ENCODE data around the gene PTPRM.

PTPRM gene

GRCh38 chr18:8063733-8064132 is 496.6 kb downstream of the PTPRM start:
- DNase-seq (ENCODE audit: low read depth), result peak; percentile 30
- H3K4me3 ChIP-seq (ENCODE audit: low read depth, low read length), result no peak overlapping the region
- TF ChIP-seq CTCF (conservative IDR thresholded peaks at IDR 0.05; ENCODE audit: low read depth, low read length), result peak; percentile 25

- no peak for TF ChIP-seq CTCF (conservative IDR thresholded peaks at IDR 0.05; ENCODE audit: low read depth, low read length)
- H3K4me3 ChIP-seq (ENCODE audit: low read depth, low read length), result no peak overlapping the region
- no peak for DNase-seq (ENCODE audit: low read depth)
Measured at GRCh38 chr18:8065284-8065683, 498.2 kb downstream of the PTPRM start.

- no peak overlapping the region for H3K4me3 ChIP-seq (ENCODE audit: low read depth, low read length)
- TF ChIP-seq CTCF (conservative IDR thresholded peaks at IDR 0.05; ENCODE audit: low read depth, low read length), result no peak
- DNase-seq (ENCODE audit: low read depth), result no peak
Measured at GRCh38 chr18:8065773-8066172, 498.7 kb downstream of the PTPRM start.

GRCh38 chr18:8069708-8070107 is 502.6 kb downstream of the PTPRM start:
- no peak for TF ChIP-seq CTCF (conservative IDR thresholded peaks at IDR 0.05; ENCODE audit: low read depth, low read length)
- DNase-seq (ENCODE audit: low read depth), result no peak
- no peak overlapping the region for H3K4me3 ChIP-seq (ENCODE audit: low read depth, low read length)

GRCh38 chr18:8073167-8073566 is 506.1 kb downstream of the PTPRM start:
- no peak for DNase-seq (ENCODE audit: low read depth)
- H3K4me3 ChIP-seq (ENCODE audit: low read depth, low read length), result no peak overlapping the region
- TF ChIP-seq CTCF (conservative IDR thresholded peaks at IDR 0.05; ENCODE audit: low read depth, low read length), result no peak

GRCh38 chr18:8080092-8080491 is 513.0 kb downstream of the PTPRM start:
- DNase-seq (ENCODE audit: low read depth), result no peak
- no peak overlapping the region for H3K4me3 ChIP-seq (ENCODE audit: low read depth, low read length)
- no peak for TF ChIP-seq CTCF (conservative IDR thresholded peaks at IDR 0.05; ENCODE audit: low read depth, low read length)

GRCh38 chr18:8081267-8081666 is 514.2 kb downstream of the PTPRM start:
- TF ChIP-seq CTCF (conservative IDR thresholded peaks at IDR 0.05; ENCODE audit: low read depth, low read length), result no peak
- DNase-seq (ENCODE audit: low read depth), result no peak
- H3K4me3 ChIP-seq (ENCODE audit: low read depth, low read length), result no peak overlapping the region

All from choroid plexus epithelial cell (primary cell).